Upper lobe of left lung (tissue), 6 donors: ENCODE data around the gene STMND1. TPM values are rescaled to one million over a fixed set of nuclear protein-coding genes. Genes with fewer than 3 reads are reported as not detected.

ENCODE experiments used
- ATAC-seq, 2 donors: fragments of 200-7000 bp; cut with Tn5 transposase; one replicate each; pipeline ENCODE4 v1.9.1; 2022; ENCODE audit warnings: mild to moderate bottlenecking in 2 of 2, moderate library complexity in 2 of 2; ENCODE audit not compliant: low FRiP score in 2 of 2
- DNase-seq, 2 donors: peaks; one replicate each; pipeline ENCODE4 v3.0.0-alpha.2; 2019 to 2020
- H3K27ac ChIP-seq, 4 donors: fragments of 200-600 bp; sonication (generic); one replicate each; pipeline ENCODE4 v1.5.1; 2016 to 2019
- H3K27me3 ChIP-seq, 4 donors: fragments of 200-600 bp; sonication (generic); one replicate each; pipeline ENCODE4 v1.5.1; 2017 to 2019
- H3K36me3 ChIP-seq, 4 donors: fragments of 200-600 bp; sonication (generic); one replicate each; pipeline ENCODE4 v1.5.1; 2016 to 2019
- H3K4me1 ChIP-seq, 4 donors: fragments of 200-600 bp; sonication (generic); one replicate each; pipeline ENCODE4 v1.5.1; 2018 to 2019
- H3K4me3 ChIP-seq, 4 donors: fragments of 200-600 bp; sonication (generic); one replicate each; pipeline ENCODE4 v1.5.1; 2017 to 2019; ENCODE audit warnings: mild to moderate bottlenecking in 2 of 4, moderate library complexity in 1 of 4
- H3K9me3 ChIP-seq, 4 donors: fragments of 200-600 bp; sonication (generic); one replicate each; pipeline ENCODE4 v1.5.1; 2018 to 2019
- EP300 ChIP-seq, 4 donors: sonication (generic); formaldehyde crosslinking; IDR thresholded peaks; one replicate each; pipeline ENCODE4 v1.5.1; 2017; ENCODE audit warnings: antibody characterized with exemption in 4 of 4, control low read depth in 2 of 4
- POLR2A ChIP-seq, 4 donors: fragments of 450-650 bp; IDR thresholded peaks; one replicate each; pipeline ENCODE4 v1.5.1; 2016 to 2017; ENCODE audit warnings: antibody characterized with exemption in 4 of 4, mild to moderate bottlenecking in 2 of 4
- POLR2AphosphoS5 ChIP-seq, 2 donors: sonication (generic); formaldehyde crosslinking; IDR thresholded peaks; one replicate each; pipeline ENCODE4 v1.5.1; 2017; ENCODE audit warnings: antibody characterized with exemption in 2 of 2
- WGBS, 2 donors: methylation state at CpG; one replicate each; pipeline ENCODE4 v1.1.5; 2017 to 2018; 5-methylcytosine and 5-hydroxymethylcytosine counted together
- total RNA-seq, 6 donors: library from RNA; depleted of rRNA in 4 of 6; stranded (reverse); fragments of >200 nt in 4 of 6; gene quantifications; one replicate each; pipeline versions ENCODE4 v1.1.0 to v1.2.1, GENCODE V29; 2016 to 2021
- TF ChIP-seq, protein P1 (sequence below), 6 experiments: fragments of 450-650 bp in 4 of 6; fragments of 200-600 bp in 2 of 6; sonication (generic) in 2 of 6; IDR thresholded peaks; one replicate each; pipeline ENCODE4 v1.5.1; 2016 to 2019; ENCODE audit warnings: antibody characterized with exemption in 6 of 6
- donor health status: DM: no; HTN: no; CAD: no; lungs with moderate emphysema.
- donor health status: DM: no; HTN: yes; CAD: no; lungs with severe emphysema.

The STMND1 gene
- total RNA-seq, 6 donors from 2014 or later: 2.6 to 12.4 (median 3.6) TPM; not detected in 2

DNA sequence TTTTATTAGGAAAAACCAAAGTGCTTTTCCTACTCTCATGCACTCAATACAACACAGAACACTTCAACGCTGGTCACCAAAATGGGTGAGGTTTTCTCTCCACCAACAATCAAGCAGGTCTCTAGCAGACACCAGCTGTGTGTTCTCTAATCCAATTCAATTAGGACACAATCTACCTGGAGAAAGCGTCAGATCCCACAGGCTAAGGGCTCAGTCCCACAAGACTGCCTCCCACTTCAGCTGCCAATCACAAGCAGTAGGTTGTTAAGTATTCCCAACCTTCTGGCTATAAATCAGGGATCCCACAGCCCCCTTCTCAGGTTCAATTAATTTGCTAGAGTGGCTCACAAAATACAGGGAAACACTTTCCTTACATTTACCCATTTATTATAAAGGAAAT is 47.7 kb downstream of the STMND1 start:
- Histone ChIP-seq H3K27ac (no peak overlapping the region), H3K36me3 (no peaks in the 10 kb centered on the region), H3K9me3 (peaks cover 0 to 11% (median 4%) of the 10 kb centered on the region in 4 donors), H3K27me3 (no peaks in the 10 kb centered on the region), H3K4me3 (no peak overlapping the region), H3K4me1 (no peaks in the 10 kb centered on the region)
- WGBS, 2 donors: 74 to 80% methylated on average over 2 of the region's 2 CpGs
- TF ChIP-seq POLR2A (IDR thresholded peaks at IDR 0.05) (no peak), EP300 (IDR thresholded peaks at IDR 0.05) (no peak), POLR2AphosphoS5 (IDR thresholded peaks at IDR 0.05) (no peak)
- TF ChIP-seq, protein P1, sequence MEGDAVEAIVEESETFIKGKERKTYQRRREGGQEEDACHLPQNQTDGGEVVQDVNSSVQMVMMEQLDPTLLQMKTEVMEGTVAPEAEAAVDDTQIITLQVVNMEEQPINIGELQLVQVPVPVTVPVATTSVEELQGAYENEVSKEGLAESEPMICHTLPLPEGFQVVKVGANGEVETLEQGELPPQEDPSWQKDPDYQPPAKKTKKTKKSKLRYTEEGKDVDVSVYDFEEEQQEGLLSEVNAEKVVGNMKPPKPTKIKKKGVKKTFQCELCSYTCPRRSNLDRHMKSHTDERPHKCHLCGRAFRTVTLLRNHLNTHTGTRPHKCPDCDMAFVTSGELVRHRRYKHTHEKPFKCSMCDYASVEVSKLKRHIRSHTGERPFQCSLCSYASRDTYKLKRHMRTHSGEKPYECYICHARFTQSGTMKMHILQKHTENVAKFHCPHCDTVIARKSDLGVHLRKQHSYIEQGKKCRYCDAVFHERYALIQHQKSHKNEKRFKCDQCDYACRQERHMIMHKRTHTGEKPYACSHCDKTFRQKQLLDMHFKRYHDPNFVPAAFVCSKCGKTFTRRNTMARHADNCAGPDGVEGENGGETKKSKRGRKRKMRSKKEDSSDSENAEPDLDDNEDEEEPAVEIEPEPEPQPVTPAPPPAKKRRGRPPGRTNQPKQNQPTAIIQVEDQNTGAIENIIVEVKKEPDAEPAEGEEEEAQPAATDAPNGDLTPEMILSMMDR (IDR thresholded peaks at IDR 0.05): no peak
- DNase-seq: no peak
- no peak for ATAC-seq

DNA sequence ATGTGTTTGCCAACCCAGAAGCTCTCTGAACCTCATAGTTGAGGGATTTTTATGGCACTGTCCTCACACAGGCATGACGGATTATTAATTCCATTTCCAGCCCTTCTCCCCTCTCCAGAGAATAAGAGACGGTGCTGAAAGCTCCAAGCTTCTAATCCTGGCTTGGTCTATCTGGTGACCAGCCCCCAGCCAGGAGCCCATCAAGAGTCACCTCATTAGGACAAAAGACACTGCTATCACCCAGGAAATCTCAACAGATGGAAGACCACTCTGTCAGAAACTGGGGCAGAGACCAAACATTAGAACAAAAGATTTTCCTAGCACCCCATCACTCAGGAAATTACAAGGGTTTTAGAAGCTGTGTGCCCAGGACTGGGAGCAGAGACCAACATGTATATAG is 48.2 kb downstream of the STMND1 start:
- Histone ChIP-seq H3K9me3 (peaks cover 0 to 10% (median 1%) of the 10 kb centered on the region in 4 donors), H3K27ac (no peak overlapping the region), H3K4me3 (no peak overlapping the region), H3K36me3 (no peaks in the 10 kb centered on the region), H3K27me3 (no peaks in the 10 kb centered on the region), H3K4me1 (no peaks in the 10 kb centered on the region)
- TF ChIP-seq, protein P1 (IDR thresholded peaks at IDR 0.05): no peak
- TF ChIP-seq POLR2A (IDR thresholded peaks at IDR 0.05) (no peak), EP300 (IDR thresholded peaks at IDR 0.05) (no peak), POLR2AphosphoS5 (IDR thresholded peaks at IDR 0.05) (no peak)
- DNase-seq: no peak
- ATAC-seq: no peak
- WGBS, 2 donors: 17 to 54% methylated on average over 1 to 2 of the region's 2 CpGs

DNA sequence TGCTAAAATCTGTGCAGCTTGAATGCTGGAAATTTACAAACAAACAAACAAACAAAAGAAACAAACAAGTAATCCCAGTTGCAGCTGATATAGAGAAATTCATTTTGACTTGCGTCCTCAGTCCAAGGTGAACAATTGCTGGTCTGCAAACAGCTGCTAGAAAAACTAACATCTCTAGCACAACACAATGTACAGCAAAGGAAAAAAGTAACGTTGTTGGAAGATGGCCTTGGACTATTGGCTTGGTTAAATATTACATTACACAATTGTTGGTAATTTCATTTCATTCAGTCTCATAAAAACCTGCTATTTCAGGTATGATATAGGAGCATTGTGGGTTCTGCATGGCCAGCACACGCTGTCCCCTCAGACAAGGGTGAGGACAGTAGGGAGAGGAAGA is 50.0 kb downstream of the STMND1 start:
- Histone ChIP-seq H3K9me3 (peaks cover 0 to 10% (median 0%) of the 10 kb centered on the region in 4 donors), H3K36me3 (no peaks in the 10 kb centered on the region), H3K27me3 (no peaks in the 10 kb centered on the region), H3K4me1 (no peaks in the 10 kb centered on the region), H3K27ac (no peak overlapping the region), H3K4me3 (no peak overlapping the region)
- TF ChIP-seq POLR2AphosphoS5 (IDR thresholded peaks at IDR 0.05): no peak
- no peak for TF ChIP-seq EP300 (IDR thresholded peaks at IDR 0.05)
- no peak for TF ChIP-seq POLR2A (IDR thresholded peaks at IDR 0.05)
- TF ChIP-seq, protein P1 (IDR thresholded peaks at IDR 0.05): no peak
- DNase-seq: no peak
- WGBS, 2 donors: 84 to 87% methylated on average over 3 of the region's 3 CpGs
- no peak for ATAC-seq

DNA sequence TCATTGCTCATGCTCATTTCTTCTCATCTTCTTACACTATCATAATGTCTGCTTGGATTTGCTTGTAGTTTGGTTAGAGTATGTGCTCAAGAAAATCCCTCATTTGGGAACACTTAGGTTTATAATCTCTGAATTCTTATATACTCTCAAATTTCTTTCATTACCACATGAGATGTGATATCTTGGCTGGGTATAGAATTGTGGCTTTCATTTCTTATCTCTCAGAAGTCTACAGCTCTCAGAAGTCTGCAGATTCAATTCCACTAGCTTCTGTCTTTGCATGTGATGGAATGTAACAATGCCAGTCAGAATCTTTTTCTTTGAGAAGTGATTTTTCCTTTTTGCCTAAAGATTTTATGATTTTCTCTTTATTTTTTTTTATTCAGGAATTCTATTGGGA is 50.9 kb downstream of the STMND1 start:
- Histone ChIP-seq H3K4me1 (no peaks in the 10 kb centered on the region), H3K9me3 (peaks cover 0 to 10% (median 0%) of the 10 kb centered on the region in 4 donors), H3K36me3 (no peaks in the 10 kb centered on the region), H3K4me3 (no peak overlapping the region), H3K27ac (no peak overlapping the region), H3K27me3 (no peaks in the 10 kb centered on the region)
- ATAC-seq (no peak), DNase-seq (no peak)
- TF ChIP-seq EP300 (IDR thresholded peaks at IDR 0.05): no peak
- TF ChIP-seq POLR2AphosphoS5 (IDR thresholded peaks at IDR 0.05): no peak
- no peak for TF ChIP-seq POLR2A (IDR thresholded peaks at IDR 0.05)
- TF ChIP-seq, protein P1 (IDR thresholded peaks at IDR 0.05): no peak
